K562 (cell line): ENCODE results near the gene AKAP6. TPM values are rescaled to one million over a fixed set of nuclear protein-coding genes. Genes with fewer than 3 reads are reported as not detected.

Experiments used
- ATAC-seq: fragments of 200-7000 bp; cut with Tn5 transposase; 3 replicates; pipeline ENCODE4 v1.9.1; 2020; ENCODE audit warnings: moderate library complexity
- BruUV-seq: library from RNA; stranded (reverse); fragments of 400-500 nt; replicated peaks from 2 replicates; lab custom pipeline; 2021; lab: Mats Ljungman, UMichigan
- CTCF ChIA-PET: fragments of 300-600 bp; formaldehyde crosslinking; extraction: SDS; loops from one replicate; lab custom pipeline; 2021; ENCODE audit warnings: low intra/inter-chr PET ratio; lab: Yijun Ruan, JAX
- POLR2A ChIA-PET: fragments of 300-600, 350-650 bp; sonication (Branson Sonifier 250); formaldehyde crosslinking; extraction: SDS; loops from one replicate; lab custom pipeline; 2021; ENCODE audit warnings: antibody characterized with exemption, inconsistent platforms; lab: Yijun Ruan, JAX
- DNase-seq, 4 experiments: peaks; one replicate each; pipeline versions ENCODE4 v3.0.0 to v3.0.0-alpha.2; 2011 to 2018; ENCODE audit warnings: low spot score in 3 of 4, mixed read lengths in 3 of 4; ENCODE audit errors: extremely low read depth in 1 of 4
- FAIRE-seq: peaks from 2 replicates; lab custom pipeline; 2011; peaks lifted over from hg19 to GRCh38; lab: Jason Lieb, UNC
- H2AFZ ChIP-seq: 2 replicates; pipeline ENCODE4 v1.6.0; 2011; ENCODE audit warnings: low read depth, low read length, control low read depth, inconsistent platforms
- H3K27ac ChIP-seq: fragments of 200-600 bp; 3 replicates; pipeline ENCODE4 v1.8.0; 2011; ENCODE audit warnings: low read depth, mild to moderate bottlenecking, control low read depth, inconsistent platforms, low read length, moderate library complexity, mixed read lengths; ENCODE audit errors: extremely low read depth
- H3K27me3 ChIP-seq, 2 experiments: fragments of 300-600 bp in 1 of 2; 2 replicates in 1 of 2; 3 replicates in 1 of 2; pipeline versions ENCODE4 v1.6.0 to v1.8.0; 2011; ENCODE audit warnings: inconsistent platforms in 2 of 2, low read length in 2 of 2, mild to moderate bottlenecking in 1 of 2, mixed read lengths in 1 of 2, moderate library complexity in 1 of 2; ENCODE audit not compliant: control insufficient read depth in 2 of 2, insufficient read depth in 2 of 2
- H3K36me3 ChIP-seq: fragments of 300-600 bp; 3 replicates; pipeline ENCODE4 v1.8.0; 2011; ENCODE audit warnings: mild to moderate bottlenecking, low read length, inconsistent platforms; ENCODE audit not compliant: control insufficient read depth, insufficient read depth
- H3K4me1 ChIP-seq, 2 experiments: fragments of 200-600 bp in 1 of 2; replicated peaks in 1 of 2; 2 replicates in 1 of 2; 3 replicates in 1 of 2; pipeline versions ENCODE4 v1.5.1 to v1.8.0; 2011; ENCODE audit warnings: inconsistent platforms in 2 of 2, low read length in 2 of 2, mild to moderate bottlenecking in 1 of 2, mixed read lengths in 1 of 2, moderate library complexity in 1 of 2; ENCODE audit not compliant: control insufficient read depth in 2 of 2, insufficient read depth in 2 of 2
- H3K4me2 ChIP-seq: 2 replicates; pipeline ENCODE4 v1.6.1; 2011; ENCODE audit warnings: low read length, control low read depth, inconsistent platforms, mixed read lengths; ENCODE audit not compliant: insufficient read depth
- H3K4me3 ChIP-seq: fragments of 200-600 bp; sonication (generic), shearing (Covaris generic); 2 replicates; pipeline ENCODE4 v1.5.1; 2016; ENCODE audit warnings: control low read depth, inconsistent platforms
- H3K79me2 ChIP-seq: fragments of 200-600 bp; 3 replicates; pipeline ENCODE4 v1.8.0; 2011; ENCODE audit warnings: low read length, inconsistent platforms; ENCODE audit not compliant: control insufficient read depth, insufficient read depth
- H3K9ac ChIP-seq, 2 experiments: 2 replicates each; pipeline versions ENCODE4 v1.6.0 to v1.6.1; 2011; ENCODE audit warnings: low read depth in 2 of 2, low read length in 2 of 2, control low read depth in 1 of 2, inconsistent platforms in 1 of 2, mild to moderate bottlenecking in 1 of 2, mixed read lengths in 1 of 2; ENCODE audit not compliant: insufficient read depth in 1 of 2
- H3K9me1 ChIP-seq: one replicate; pipeline ENCODE4 v1.6.0; 2011; ENCODE audit warnings: inconsistent platforms, mild to moderate bottlenecking, low read length, moderate library complexity; ENCODE audit not compliant: control insufficient read depth, insufficient read depth
- H3K9me3 ChIP-seq: replicated peaks from 2 replicates; pipeline ENCODE4 v1.5.1; 2011; ENCODE audit warnings: low read depth, low read length, inconsistent platforms; ENCODE audit not compliant: control insufficient read depth, insufficient read depth
- H4K20me1 ChIP-seq: replicated peaks from 2 replicates; pipeline ENCODE4 v1.6.1; 2011; ENCODE audit warnings: low read length, inconsistent platforms, mixed read lengths; ENCODE audit not compliant: control insufficient read depth, insufficient read depth
- ESRRA ChIP-seq: fragments of 450-650 bp; IDR thresholded peaks from 2 replicates; pipeline ENCODE4 v1.6.1; 2014; ENCODE audit warnings: low read depth, mild to moderate bottlenecking, moderate library complexity, borderline replicate concordance
- UBTF ChIP-seq, 2 experiments: IDR thresholded peaks; 2 replicates each; pipeline ENCODE4 v1.6.1; 2012; ENCODE audit warnings: improper control_type of control experiment in 2 of 2, low read depth in 2 of 2, low read length in 2 of 2, borderline replicate concordance in 1 of 2
- ZNF76 ChIP-seq: fragments of 250-450 bp; sonication (Bioruptor Pico); IDR thresholded peaks from 2 replicates; pipeline ENCODE4 v1.4.0; 2020; ENCODE audit warnings: mild to moderate bottlenecking, moderate library complexity, borderline replicate concordance
- WGBS: fragments of 100-300 bp; shearing (Covaris generic); methylation state at CpG from one replicate; pipeline ENCODE4 v1.1.6; 2016; ENCODE audit warnings: low coverage, mixed read lengths; ENCODE audit not compliant: insufficient coverage; ENCODE audit errors: missing lambda C conversion rate; 5-methylcytosine and 5-hydroxymethylcytosine counted together
- in situ Hi-C: fragments of 300-500 bp; cut with MboI; formaldehyde crosslinking; loops from 4 replicates; pipeline ENCODE4 v1.15.0; 2018; ENCODE audit warnings: inconsistent platforms, mixed read lengths
- intact Hi-C: fragments of 100-400 bp; cut with micrococcal nuclease; formaldehyde crosslinking; loops from 2 replicates; pipeline ENCODE4 v1.14.2; 2022
- polyA plus RNA-seq, 8 experiments: library from polyadenylated mRNA; depleted of rRNA in 4 of 8; stranded (reverse) in 5 of 8; unstranded in 3 of 8; fragments of >200 nt; fragmentation: Nextera tagmentation in 2 of 8; fragmentation: Illumina TruSeq in 1 of 8; extraction: Ambion mirVana in 2 of 8; extraction: Trizol in 1 of 8; gene quantifications; 2 replicates each; pipeline versions ENCODE4 v1.2.1 to v1.2.3, GENCODE V29; 2011 to 2014; ENCODE audit warnings: inconsistent platforms in 1 of 8, missing spikeins in 1 of 8
- total RNA-seq, 7 experiments: library from RNA; depleted of rRNA in 6 of 7; stranded (reverse); fragments of >200 nt in 6 of 7; fragmentation: Illumina TruSeq in 2 of 7; extraction: Trizol in 2 of 7; gene quantifications; 2 replicates each; pipeline versions ENCODE4 v1.2.1 to v1.2.3, GENCODE V29; 2011 to 2021; ENCODE audit warnings: low replicate concordance in 1 of 7

The AKAP6 gene
- total and polyA plus RNA-seq, 9 of the 15 experiments (the other 6 are each of a cell fraction or from before 2014, with no cell fraction given): 0.03 to 1.7 (median 0.48) TPM

GRCh38 chr14:32678088-32678487 lies 349.0 kb downstream of the AKAP6 start (continued):
- no peak for TF ChIP-seq ZNF76 (CRISPR knock-in tag)
- TF ChIP-seq UBTF (IDR thresholded peaks at IDR 0.05; ENCODE audit: borderline replicate concordance in 1 of 2, low read depth in 2 of 2, low read length in 2 of 2): no peak
- TF ChIP-seq, all 486 proteins: peak for 0

- CTCF ChIA-PET: no interaction called here
Observed at GRCh38 chr14:32679927-32680612, 351.0 kb downstream of the AKAP6 start.

More at GRCh38 chr14:32679927-32680612, 351.0 kb downstream of the AKAP6 start:
- no peak for FAIRE-seq
- no peaks in the 10 kb centered on the region for H3K9me1 ChIP-seq
- BruUV-seq: no TSS peak
- H3K27ac ChIP-seq: no peak overlapping the region
- H3K4me2 ChIP-seq: no peak overlapping the region
- POLR2A ChIA-PET: no interaction called here
- no peak overlapping the region for H3K4me3 ChIP-seq
- H3K79me2 ChIP-seq: no peaks in the 10 kb centered on the region
- no peaks in the 10 kb centered on the region for H3K4me1 ChIP-seq
- H4K20me1 ChIP-seq: no peaks in the 10 kb centered on the region
- no peak for TF ChIP-seq ESRRA
- TF ChIP-seq, all 486 proteins: peak for 0
- ATAC-seq (no peak), DNase-seq (no peak)
- Histone ChIP-seq H3K36me3 (no peaks in the 10 kb centered on the region), H3K27me3 (no peaks in the 10 kb centered on the region), H3K9ac (no peak overlapping the region), H3K9me3 (no peaks in the 10 kb centered on the region), H2AFZ (no peak overlapping the region)
- WGBS: 5% methylated on average over 2 of the region's 2 CpGs
- intact Hi-C loops: no loop called here
- in situ Hi-C loops: loop anchor here (25.0 kb wide), 1 partner anchor 1482 kb away; no protein-coding TSS in a partner anchor
